HepG2 (cell line): ENCODE data around the gene NAA11. TPM values are rescaled to one million over a fixed set of nuclear protein-coding genes. Genes with fewer than 3 reads are reported as not detected.

Experiments used
- ATAC-seq: fragments of 200-7000 bp; cut with Tn5 transposase; 3 replicates; pipeline ENCODE4 v1.9.1; 2020; ENCODE audit warnings: mild to moderate bottlenecking, moderate library complexity
- BruUV-seq: library from RNA; stranded (reverse); fragments of 400-500 nt; replicated peaks from 2 replicates; lab custom pipeline; 2021; lab: Mats Ljungman, UMichigan
- CTCF ChIA-PET: fragments of 300-600 bp; formaldehyde crosslinking; extraction: SDS; loops from one replicate; lab custom pipeline; 2021; ENCODE audit warnings: low total read pairs, inconsistent platforms, low intra/inter-chr PET ratio; lab: Yijun Ruan, JAX
- POLR2A ChIA-PET: fragments of 350-600 bp; sonication (Branson Sonifier 250); formaldehyde crosslinking; loops from one replicate; lab custom pipeline; 2020; ENCODE audit warnings: antibody characterized with exemption, inconsistent platforms; lab: Yijun Ruan, JAX
- DNase-seq: peaks from one replicate; pipeline ENCODE4 v3.0.0-alpha.2; 2015; ENCODE audit warnings: low spot score
- FAIRE-seq: peaks from 3 replicates; lab custom pipeline; 2011; peaks lifted over from hg19 to GRCh38; lab: Jason Lieb, UNC
- H2AFZ ChIP-seq: one replicate; pipeline ENCODE4 v1.6.1; 2011; ENCODE audit warnings: low read length, inconsistent platforms
- H3K27ac ChIP-seq: fragments of 300-600 bp; 3 replicates; pipeline ENCODE4 v1.8.0; 2011; ENCODE audit warnings: mixed run types, mild to moderate bottlenecking, mixed read lengths, low read length, inconsistent platforms; ENCODE audit not compliant: insufficient read depth; ENCODE audit errors: extremely low read length
- H3K27me3 ChIP-seq, 2 experiments: fragments of 200-600 bp in 1 of 2; 2 replicates in 1 of 2; 3 replicates in 1 of 2; pipeline versions ENCODE4 v1.6.0 to v1.8.0; 2011; ENCODE audit warnings: low read length in 2 of 2, mild to moderate bottlenecking in 2 of 2, moderate library complexity in 2 of 2, inconsistent platforms in 1 of 2; ENCODE audit not compliant: insufficient read depth in 2 of 2, control insufficient read depth in 1 of 2
- H3K36me3 ChIP-seq, 2 experiments: fragments of 200-600 bp in 1 of 2; replicated peaks in 1 of 2; 2 replicates in 1 of 2; 3 replicates in 1 of 2; pipeline versions ENCODE4 v1.5.1 to v1.8.0; 2011; ENCODE audit warnings: low read length in 2 of 2, inconsistent platforms in 1 of 2; ENCODE audit not compliant: insufficient read depth in 2 of 2, control insufficient read depth in 1 of 2
- H3K4me1 ChIP-seq: 2 replicates; pipeline ENCODE4 v1.5.1; 2012; ENCODE audit warnings: low read length, inconsistent platforms; ENCODE audit not compliant: insufficient read depth
- H3K4me2 ChIP-seq: 2 replicates; pipeline ENCODE4 v1.6.0; 2011; ENCODE audit warnings: low read depth, low read length, inconsistent platforms
- H3K4me3 ChIP-seq, 3 experiments: fragments of 200-600 bp in 1 of 3; sonication (generic), shearing (Covaris generic) in 1 of 3; replicated peaks in 1 of 3; 2 replicates each; pipeline ENCODE4 v1.5.1; 2011 to 2016; ENCODE audit warnings: low read length in 3 of 3, inconsistent platforms in 2 of 3, low read depth in 2 of 3, mild to moderate bottlenecking in 2 of 3, control low read depth in 1 of 3, mixed read lengths in 1 of 3; ENCODE audit not compliant: insufficient read depth in 1 of 3
- H3K79me2 ChIP-seq: one replicate; pipeline ENCODE4 v1.6.1; 2011; ENCODE audit warnings: low read length, inconsistent platforms; ENCODE audit not compliant: insufficient read depth
- H3K9ac ChIP-seq: 2 replicates; pipeline ENCODE4 v1.6.0; 2011; ENCODE audit warnings: mild to moderate bottlenecking, low read depth, low read length, inconsistent platforms; ENCODE audit not compliant: insufficient read depth
- H3K9me3 ChIP-seq: 2 replicates; pipeline ENCODE4 v1.5.1; 2012; ENCODE audit warnings: mild to moderate bottlenecking, low read length
- H4K20me1 ChIP-seq: 2 replicates; pipeline ENCODE4 v1.6.0; 2011; ENCODE audit warnings: inconsistent platforms, mild to moderate bottlenecking, low read length, moderate library complexity; ENCODE audit not compliant: insufficient read depth
- BORCS8-MEF2B ChIP-seq: sonication (generic); formaldehyde crosslinking; IDR thresholded peaks from 2 replicates; pipeline ENCODE4 v1.8.0; 2022; ENCODE audit warnings: mild to moderate bottlenecking, missing genetic modification reagents
- FOXA1 ChIP-seq, 2 experiments: fragments of 450-650 bp in 1 of 2; sonication (generic) in 1 of 2; formaldehyde crosslinking in 1 of 2; IDR thresholded peaks; 2 replicates each; pipeline versions ENCODE4 v1.4.0 to v1.6.1; 2016 to 2020; ENCODE audit warnings: missing genetic modification reagents in 1 of 2
- GATAD2A ChIP-seq: IDR thresholded peaks from 2 replicates; pipeline ENCODE4 v1.6.1; 2016
- IRF2 ChIP-seq: IDR thresholded peaks from 2 replicates; pipeline ENCODE4 v1.6.1; 2018; ENCODE audit warnings: missing genetic modification reagents, missing compliant biosample characterization
- NR3C1 ChIP-seq: sonication (generic); formaldehyde crosslinking; IDR thresholded peaks from 2 replicates; pipeline ENCODE4 v1.4.0; 2020; ENCODE audit warnings: missing genetic modification reagents
- PLRG1 ChIP-seq: fragments of 450-650 bp; conservative IDR thresholded peaks from 2 replicates; pipeline ENCODE4 v1.6.1; 2016
- RNF219 ChIP-seq: sonication (generic); formaldehyde crosslinking; IDR thresholded peaks from 2 replicates; pipeline ENCODE4 v1.5.0; 2020; ENCODE audit warnings: mild to moderate bottlenecking, missing genetic modification reagents
- TFAP4 ChIP-seq: sonication (generic); IDR thresholded peaks from 2 replicates; pipeline ENCODE4 v1.6.1; 2016; ENCODE audit warnings: low read depth, borderline replicate concordance
- ZNF567 ChIP-seq: sonication (generic); formaldehyde crosslinking; IDR thresholded peaks from 2 replicates; pipeline ENCODE4 v1.8.1; 2023; ENCODE audit warnings: mild to moderate bottlenecking, missing genetic modification reagents, borderline replicate concordance
- in situ Hi-C: cut with HindIII; loops from 2 replicates; pipeline ENCODE4 v1.10.0; 2017; ENCODE audit warnings: low pct_unique_long_range_greater_than_20kb; ENCODE audit not compliant: extremely low pct_ligation_motif_present
- intact Hi-C: fragments of 100-400 bp; cut with micrococcal nuclease; formaldehyde crosslinking; loops from one replicate; pipeline ENCODE4 v1.10.0; 2022; ENCODE audit not compliant: unreplicated experiment
- polyA plus RNA-seq, 8 experiments: library from polyadenylated mRNA; depleted of rRNA in 3 of 8; stranded (reverse) in 7 of 8; unstranded in 1 of 8; fragments of >200 nt; fragmentation: Illumina TruSeq in 4 of 8; extraction: Trizol in 4 of 8; gene quantifications; 2 replicates each; pipeline versions ENCODE4 v1.2.1 to v1.2.3, GENCODE V29; 2011 to 2016; ENCODE audit warnings: low read depth in 4 of 8, missing spikeins in 1 of 8, mixed read lengths in 1 of 8; ENCODE audit not compliant: insufficient read depth in 1 of 8
- total RNA-seq, 5 experiments: library from RNA; depleted of rRNA; stranded (reverse); fragments of >200 nt; fragmentation: Illumina TruSeq; extraction: Trizol; gene quantifications; 2 replicates each; pipeline ENCODE4 v1.2.3, GENCODE V29; 2016; ENCODE audit warnings: low read depth in 1 of 5

NAA11 gene
- total and polyA plus RNA-seq, 2 of the 13 experiments (the other 11 are each of a cell fraction or from before 2014, with no cell fraction given) = not detected

GRCh38 chr4:79287718-79288117 is 38.1 kb downstream of the NAA11 start:
- intact Hi-C loops = no loop called here
- in situ Hi-C loops = no loop called here
- H3K4me2 ChIP-seq = no peak overlapping the region
- no peaks in the 10 kb centered on the region for H3K9me3 ChIP-seq
- no peak overlapping the region for H3K27ac ChIP-seq
- no peaks in the 10 kb centered on the region for H4K20me1 ChIP-seq
- H3K4me1 ChIP-seq = no peaks in the 10 kb centered on the region
- ChIA-PET CTCF (no interaction called here), POLR2A (no interaction called here)
- H2AFZ ChIP-seq = no peak overlapping the region
- no peak for TF ChIP-seq TFAP4
- no peak for TF ChIP-seq FOXA1 (IDR thresholded peaks at IDR 0.05)
- no peak for TF ChIP-seq FOXA1 (CRISPR knock-in tag; IDR thresholded peaks at IDR 0.05)
- TF ChIP-seq ZNF567 (CRISPR knock-in tag) = no peak
- no peak for TF ChIP-seq GATAD2A
- no peak for TF ChIP-seq PLRG1
- no peak for TF ChIP-seq NR3C1 (CRISPR knock-in tag)
- no peak for TF ChIP-seq RNF219 (CRISPR knock-in tag)
- no peak for TF ChIP-seq BORCS8-MEF2B (CRISPR knock-in tag)
- no peak for TF ChIP-seq IRF2 (CRISPR knock-in tag)
- H3K27me3 ChIP-seq = no peaks in the 10 kb centered on the region
- H3K79me2 ChIP-seq = no peaks in the 10 kb centered on the region
- H3K36me3 ChIP-seq = no peaks in the 10 kb centered on the region
- BruUV-seq = no TSS peak
- FAIRE-seq = no peak
- no peak for DNase-seq
- no peak overlapping the region for H3K9ac ChIP-seq
- H3K4me3 ChIP-seq = no peak overlapping the region
- ATAC-seq = no peak
